Measurements from ENCODE around the gene GPC3.

Gene GPC3

GRCh38 chrX:133588827-133589226, 396.6 kb downstream of the GPC3 start:
- DNase-seq, result no peak

GRCh38 chrX:133587818-133588217, 397.6 kb downstream of the GPC3 start:
- DNase-seq, result no peak

DNA sequence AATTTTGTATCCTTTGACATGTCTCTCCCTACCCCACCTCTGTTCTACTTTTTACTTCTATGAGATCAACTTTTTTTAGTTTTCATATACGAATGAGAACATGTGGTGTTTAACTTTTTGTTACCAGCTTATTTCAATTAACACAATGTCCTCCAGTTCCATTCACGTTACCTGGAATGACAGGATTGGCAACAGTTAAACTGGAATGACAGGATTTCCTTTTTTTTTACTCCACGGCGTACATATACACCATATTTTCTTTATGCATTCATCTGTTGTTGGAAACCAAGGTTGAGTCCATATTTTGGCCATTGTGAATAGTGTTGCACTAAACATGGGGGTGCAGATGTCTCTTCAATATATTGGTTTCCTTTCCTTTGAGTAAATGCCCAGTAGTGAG, 398.3 kb downstream of the GPC3 start:
- DNase-seq, result no peak

- DNase-seq, result no peak
Measured at GRCh38 chrX:133586443-133586842, 399.0 kb downstream of the GPC3 start.

DNA sequence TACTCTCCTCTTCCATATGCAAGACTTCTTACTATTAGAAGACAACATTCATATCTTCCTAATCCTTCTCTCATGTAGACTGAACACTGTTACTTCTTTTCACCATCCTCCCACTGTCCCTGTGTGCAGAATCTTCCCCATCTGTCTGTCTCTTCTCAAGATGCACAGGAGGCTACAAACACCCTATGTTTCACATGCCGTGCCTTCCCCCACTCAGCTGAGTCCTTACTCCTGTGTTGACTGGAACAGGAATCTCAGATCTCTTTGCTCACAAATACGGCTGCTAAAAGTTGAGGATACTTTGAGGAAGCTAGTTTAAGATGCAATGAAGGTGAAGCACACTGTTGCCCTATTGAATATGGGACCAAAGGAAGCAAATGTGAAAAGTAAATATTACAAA, 401.6 kb downstream of the GPC3 start:
- DNase-seq, result no peak

DNA sequence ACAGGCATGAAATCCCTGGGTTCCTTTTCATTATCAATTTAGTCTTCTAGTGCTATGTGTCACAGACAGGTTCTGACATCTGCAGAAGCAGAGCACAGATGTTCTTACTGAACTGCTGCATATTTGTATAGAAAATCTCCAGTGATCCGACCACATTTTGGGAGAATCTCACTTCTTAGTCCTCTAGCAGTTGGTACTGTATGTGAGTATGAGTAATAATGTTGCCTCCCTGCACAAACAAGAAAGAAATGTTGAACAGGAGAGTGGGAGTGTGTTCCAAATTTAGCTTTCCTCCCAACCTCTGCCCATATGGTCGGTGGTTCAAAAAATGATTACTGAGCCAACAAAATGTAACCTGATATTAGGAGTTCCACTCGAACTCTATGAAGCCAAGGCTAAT, 404.8 kb downstream of the GPC3 start:
- no peak for DNase-seq

GRCh38 chrX:133579631-133580030, 405.8 kb downstream of the GPC3 start:
- no peak for DNase-seq

GRCh38 chrX:133576876-133577275, 408.5 kb downstream of the GPC3 start:
- no peak for DNase-seq

DNA sequence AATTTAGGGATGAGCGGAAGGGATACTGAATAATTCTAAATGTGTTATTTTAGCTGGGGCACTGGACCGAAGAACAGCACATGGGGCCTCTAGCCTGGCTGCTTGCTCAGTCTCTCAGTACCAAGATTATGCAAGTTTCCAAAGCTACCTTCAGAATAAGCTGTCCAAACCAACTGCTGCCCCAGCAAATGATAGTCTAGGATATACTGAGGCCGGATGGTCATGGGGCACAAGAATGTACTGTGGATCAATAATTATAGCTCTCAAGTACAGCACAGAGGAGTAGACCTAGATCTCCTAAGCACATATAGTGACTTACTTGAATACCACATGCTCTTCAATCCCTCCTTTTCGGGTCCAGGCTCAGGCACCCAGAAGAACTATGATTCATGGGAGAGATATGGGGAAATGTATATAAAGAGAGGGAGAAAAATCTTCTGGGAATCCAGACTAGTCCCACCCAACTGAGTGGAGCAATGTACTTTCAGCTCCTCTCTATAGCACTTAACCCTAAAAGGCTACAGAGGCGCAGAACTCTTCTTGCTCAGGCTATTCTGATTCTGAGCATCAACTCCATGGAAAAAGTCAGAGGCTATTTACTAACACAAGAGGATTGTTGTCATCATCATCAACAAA, 409.8 kb downstream of the GPC3 start:
- no peak for DNase-seq

DNA sequence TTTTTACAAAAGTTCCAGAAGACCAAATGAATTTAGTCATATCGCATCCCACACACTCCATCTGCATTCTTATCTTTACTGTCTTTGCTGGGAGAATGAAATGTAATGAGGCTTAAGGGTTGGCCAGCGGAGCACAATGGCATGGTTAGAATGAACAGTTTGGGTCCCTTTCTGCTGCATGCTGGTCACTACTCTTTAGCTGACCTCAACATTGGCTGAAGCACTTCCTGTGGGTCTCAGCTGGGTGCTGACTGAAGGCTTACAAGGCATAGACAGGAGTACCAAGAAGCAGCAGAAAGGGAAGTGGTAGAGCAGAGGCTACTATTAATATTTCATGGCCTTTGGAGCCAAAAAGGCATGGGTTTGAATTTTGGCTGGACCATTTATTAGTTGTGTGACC, 410.7 kb downstream of the GPC3 start:
- no peak for DNase-seq

- no peak for DNase-seq
Measured at GRCh38 chrX:133570549-133570948, 414.8 kb downstream of the GPC3 start.

DNA sequence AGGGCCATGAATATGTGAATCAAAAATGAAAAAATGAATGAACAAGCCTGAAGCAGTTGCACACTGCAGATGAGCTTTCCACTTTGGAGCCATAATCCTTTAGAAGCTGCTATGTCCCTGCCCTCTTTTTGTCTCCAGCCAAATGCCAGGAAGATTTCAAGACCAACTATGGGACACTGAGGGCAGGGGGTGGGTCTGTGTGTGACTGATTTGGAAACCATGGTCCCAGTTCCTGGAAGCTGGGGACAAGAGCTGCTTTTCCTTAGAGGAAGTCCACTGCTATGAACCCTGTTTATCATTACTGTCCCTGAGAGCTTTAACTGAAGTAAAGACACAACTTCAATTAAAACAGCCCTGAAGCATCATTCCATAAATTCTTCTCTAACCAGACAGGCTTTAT, 416.2 kb downstream of the GPC3 start:
- no peak for DNase-seq

DNA sequence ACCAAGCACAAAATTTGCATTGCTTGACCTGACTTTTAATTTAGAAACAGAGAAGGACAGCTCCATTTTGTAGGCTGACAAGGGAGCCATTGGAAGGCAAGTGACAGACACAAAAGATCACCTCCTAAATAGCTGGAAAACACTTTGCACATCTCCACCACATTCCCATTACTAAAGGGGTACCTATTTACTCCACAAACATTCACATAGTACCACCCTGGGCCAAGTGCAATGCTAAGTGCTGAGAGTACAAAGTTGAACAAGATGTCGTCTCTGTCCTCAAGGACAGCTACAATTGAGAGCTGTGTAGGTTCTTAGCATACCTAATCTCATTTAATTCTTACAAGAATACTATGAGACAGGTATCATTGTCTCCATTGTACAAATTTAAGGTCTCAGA, 417.3 kb downstream of the GPC3 start:
- no peak for DNase-seq

DNA sequence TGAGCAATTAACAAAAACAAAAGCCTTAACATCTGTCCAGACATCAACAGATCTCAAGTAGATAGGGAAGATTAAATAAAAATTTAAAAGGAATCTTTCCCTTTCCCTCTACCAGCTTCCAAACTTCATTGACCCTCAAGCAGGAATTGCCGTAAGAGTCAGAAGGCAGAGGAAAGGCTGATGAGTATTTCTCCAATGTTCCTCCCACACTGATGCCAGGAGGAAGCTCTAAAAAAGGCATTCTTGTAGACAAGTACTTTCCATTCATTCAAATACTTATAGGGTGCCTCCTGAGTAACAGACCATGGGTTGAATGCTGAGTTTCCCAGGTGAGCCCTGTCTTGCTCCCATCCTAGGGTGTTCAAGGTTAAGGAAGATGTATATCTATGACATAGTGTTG, 418.5 kb downstream of the GPC3 start:
- no peak for DNase-seq

DNA sequence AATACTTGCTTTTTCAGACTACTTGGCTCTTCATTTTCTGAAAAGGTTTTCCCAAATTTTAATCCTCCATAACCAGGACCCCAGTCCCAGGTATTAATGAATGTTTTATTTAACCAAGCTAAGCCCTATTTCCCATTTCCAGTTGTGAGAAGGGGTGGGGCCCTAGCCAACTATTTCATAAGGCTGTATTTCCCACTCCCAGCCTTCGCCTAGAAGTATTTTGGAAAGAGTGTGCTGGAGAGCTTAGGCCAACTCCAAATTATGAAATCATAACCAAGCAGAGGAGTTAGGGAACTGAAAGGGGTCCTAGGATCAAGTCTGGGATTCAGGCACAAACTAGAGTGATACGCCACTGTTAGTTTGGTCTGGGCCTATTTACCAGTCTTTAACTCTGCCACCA, 421.7 kb downstream of the GPC3 start:
- no peak for DNase-seq

- DNase-seq, result no peak
Measured at GRCh38 chrX:133561251-133561650, 424.1 kb downstream of the GPC3 start.

GRCh38 chrX:133559909-133560308, 425.5 kb downstream of the GPC3 start:
- no peak for DNase-seq

GRCh38 chrX:133555782-133556458, 429.5 kb downstream of the GPC3 start:
- DNase-seq, result no peak

DNA sequence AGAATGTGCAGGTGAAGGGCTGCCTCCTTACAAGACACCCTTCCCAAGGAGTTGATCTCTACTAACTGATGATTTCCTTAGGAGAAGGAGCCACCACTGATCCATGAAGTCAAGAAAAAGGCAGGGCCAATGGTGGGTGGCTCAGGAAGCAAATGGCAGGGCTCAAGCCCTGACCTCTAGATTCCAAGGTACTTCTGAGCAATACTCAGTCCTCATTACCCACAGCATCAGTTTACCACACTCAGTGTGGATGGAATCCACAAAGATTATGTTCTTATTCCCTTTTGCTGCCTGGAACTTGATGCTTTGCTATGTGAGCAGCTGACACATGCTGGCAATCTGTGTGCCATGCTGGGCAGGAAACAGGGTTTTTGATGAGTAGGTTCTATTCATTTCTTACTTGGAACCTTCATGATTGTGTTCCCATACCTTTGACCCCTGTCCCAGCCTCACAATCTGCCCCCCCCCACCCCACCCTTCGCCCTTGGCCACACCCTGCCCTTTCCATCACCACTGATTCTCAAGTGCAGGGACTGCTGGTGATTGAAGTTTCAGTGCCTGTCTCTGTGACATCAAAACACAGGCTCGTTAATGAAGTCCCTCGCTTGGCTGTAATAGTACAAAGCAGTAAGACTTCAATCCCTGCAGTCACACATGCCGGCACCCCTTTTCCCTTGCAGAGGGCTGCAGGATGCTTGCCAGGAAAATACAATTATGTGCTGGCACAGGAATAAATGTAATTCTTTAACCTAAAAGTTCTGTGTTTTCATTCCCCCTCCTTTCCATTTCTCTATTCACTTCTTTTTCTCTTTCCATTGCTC, 434.5 kb downstream of the GPC3 start:
- no peak for DNase-seq

- no peak for DNase-seq
Measured at GRCh38 chrX:133549295-133549933, 436.0 kb downstream of the GPC3 start.

GRCh38 chrX:133546441-133546840, 439.0 kb downstream of the GPC3 start:
- no peak for DNase-seq

DNA sequence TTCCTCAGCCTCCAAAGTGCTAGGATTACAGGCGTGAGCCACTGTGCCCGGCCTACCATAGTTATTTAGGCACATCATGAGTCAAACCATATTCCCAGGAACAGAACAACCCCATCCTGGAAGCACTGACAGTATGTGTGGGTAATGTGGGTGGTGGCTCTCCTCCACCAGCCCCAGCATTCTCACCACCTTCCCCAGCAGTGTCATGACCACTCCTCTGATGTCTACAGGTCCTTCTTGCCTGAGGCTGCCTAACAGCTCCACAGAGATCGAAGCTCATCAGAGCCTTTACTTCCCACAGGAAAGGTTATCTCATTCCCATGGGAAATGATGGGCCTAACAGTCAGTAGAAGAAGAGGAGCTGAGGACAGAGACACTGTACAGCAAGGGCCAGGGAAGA, 440.6 kb downstream of the GPC3 start:
- DNase-seq, result no peak

GRCh38 chrX:133544115-133544514, 441.3 kb downstream of the GPC3 start:
- no peak for DNase-seq

DNA sequence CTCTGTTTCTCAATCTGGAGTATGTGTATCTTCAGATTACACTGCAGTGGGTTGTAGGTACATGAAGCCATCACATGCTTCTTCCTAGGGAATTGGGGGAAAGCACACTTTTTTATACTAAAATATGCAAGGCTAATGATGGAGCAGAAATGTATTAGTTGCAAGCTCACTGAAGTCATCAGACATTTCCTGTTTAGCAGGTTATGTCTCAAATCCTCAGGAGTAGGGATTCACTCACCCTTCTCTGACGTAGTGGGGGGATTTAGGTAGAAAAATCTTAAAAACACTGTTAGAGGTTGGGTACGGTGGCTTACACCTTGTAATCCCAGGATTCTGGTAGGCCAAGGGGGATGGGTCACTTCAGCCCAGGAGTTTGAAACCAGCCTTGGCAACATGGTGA, 441.7 kb downstream of the GPC3 start:
- no peak for DNase-seq

All from RPMI8226 (cell line).